HepG2 (cell line): ENCODE data around the gene EXOC6B. TPM values are rescaled to one million over a fixed set of nuclear protein-coding genes. Genes with fewer than 3 reads are reported as not detected.

Experiments used
- ATAC-seq: fragments of 200-7000 bp; cut with Tn5 transposase; 3 replicates; pipeline ENCODE4 v1.9.1; 2020; ENCODE audit warnings: mild to moderate bottlenecking, moderate library complexity
- BruUV-seq: library from RNA; stranded (reverse); fragments of 400-500 nt; replicated peaks from 2 replicates; lab custom pipeline; 2021; lab: Mats Ljungman, UMichigan
- CTCF ChIA-PET: fragments of 300-600 bp; formaldehyde crosslinking; extraction: SDS; loops from one replicate; lab custom pipeline; 2021; ENCODE audit warnings: low total read pairs, inconsistent platforms, low intra/inter-chr PET ratio; lab: Yijun Ruan, JAX
- POLR2A ChIA-PET: fragments of 350-600 bp; sonication (Branson Sonifier 250); formaldehyde crosslinking; loops from one replicate; lab custom pipeline; 2020; ENCODE audit warnings: antibody characterized with exemption, inconsistent platforms; lab: Yijun Ruan, JAX
- DNase-seq: peaks from one replicate; pipeline ENCODE4 v3.0.0-alpha.2; 2015; ENCODE audit warnings: low spot score
- FAIRE-seq: peaks from 3 replicates; lab custom pipeline; 2011; peaks lifted over from hg19 to GRCh38; lab: Jason Lieb, UNC
- H2AFZ ChIP-seq: one replicate; pipeline ENCODE4 v1.6.1; 2011; ENCODE audit warnings: low read length, inconsistent platforms
- H3K27ac ChIP-seq: fragments of 300-600 bp; 3 replicates; pipeline ENCODE4 v1.8.0; 2011; ENCODE audit warnings: mixed run types, mild to moderate bottlenecking, mixed read lengths, low read length, inconsistent platforms; ENCODE audit not compliant: insufficient read depth; ENCODE audit errors: extremely low read length
- H3K27me3 ChIP-seq, 2 experiments: fragments of 200-600 bp in 1 of 2; 2 replicates in 1 of 2; 3 replicates in 1 of 2; pipeline versions ENCODE4 v1.6.0 to v1.8.0; 2011; ENCODE audit warnings: low read length in 2 of 2, mild to moderate bottlenecking in 2 of 2, moderate library complexity in 2 of 2, inconsistent platforms in 1 of 2; ENCODE audit not compliant: insufficient read depth in 2 of 2, control insufficient read depth in 1 of 2
- H3K36me3 ChIP-seq, 2 experiments: fragments of 200-600 bp in 1 of 2; replicated peaks in 1 of 2; 2 replicates in 1 of 2; 3 replicates in 1 of 2; pipeline versions ENCODE4 v1.5.1 to v1.8.0; 2011; ENCODE audit warnings: low read length in 2 of 2, inconsistent platforms in 1 of 2; ENCODE audit not compliant: insufficient read depth in 2 of 2, control insufficient read depth in 1 of 2
- H3K4me1 ChIP-seq: 2 replicates; pipeline ENCODE4 v1.5.1; 2012; ENCODE audit warnings: low read length, inconsistent platforms; ENCODE audit not compliant: insufficient read depth
- H3K4me2 ChIP-seq: 2 replicates; pipeline ENCODE4 v1.6.0; 2011; ENCODE audit warnings: low read depth, low read length, inconsistent platforms
- H3K4me3 ChIP-seq, 3 experiments: fragments of 200-600 bp in 1 of 3; sonication (generic), shearing (Covaris generic) in 1 of 3; replicated peaks in 1 of 3; 2 replicates each; pipeline ENCODE4 v1.5.1; 2011 to 2016; ENCODE audit warnings: low read length in 3 of 3, inconsistent platforms in 2 of 3, low read depth in 2 of 3, mild to moderate bottlenecking in 2 of 3, control low read depth in 1 of 3, mixed read lengths in 1 of 3; ENCODE audit not compliant: insufficient read depth in 1 of 3
- H3K79me2 ChIP-seq: one replicate; pipeline ENCODE4 v1.6.1; 2011; ENCODE audit warnings: low read length, inconsistent platforms; ENCODE audit not compliant: insufficient read depth
- H3K9ac ChIP-seq: 2 replicates; pipeline ENCODE4 v1.6.0; 2011; ENCODE audit warnings: mild to moderate bottlenecking, low read depth, low read length, inconsistent platforms; ENCODE audit not compliant: insufficient read depth
- H3K9me3 ChIP-seq: 2 replicates; pipeline ENCODE4 v1.5.1; 2012; ENCODE audit warnings: mild to moderate bottlenecking, low read length
- H4K20me1 ChIP-seq: 2 replicates; pipeline ENCODE4 v1.6.0; 2011; ENCODE audit warnings: inconsistent platforms, mild to moderate bottlenecking, low read length, moderate library complexity; ENCODE audit not compliant: insufficient read depth
- CEBPB ChIP-seq: IDR thresholded peaks from 2 replicates; pipeline ENCODE4 v1.6.1; 2011; ENCODE audit warnings: low read depth, low read length, improper control_type of control experiment, borderline replicate concordance
- HOXA5 ChIP-seq: sonication (generic); formaldehyde crosslinking; IDR thresholded peaks from 2 replicates; pipeline ENCODE4 v1.4.0; 2020; ENCODE audit warnings: missing genetic modification reagents
- MXI1 ChIP-seq: IDR thresholded peaks from 3 replicates; pipeline ENCODE4 v1.6.1; 2012; ENCODE audit warnings: low read depth, low read length, inconsistent platforms, borderline replicate concordance
- SKIL ChIP-seq: sonication (generic); formaldehyde crosslinking; IDR thresholded peaks from 2 replicates; pipeline ENCODE4 v1.8.0; 2022; ENCODE audit warnings: missing genetic modification reagents, mild to moderate bottlenecking, moderate library complexity, borderline replicate concordance
- SMAD3 ChIP-seq: sonication (generic); formaldehyde crosslinking; IDR thresholded peaks from 2 replicates; pipeline ENCODE4 v1.4.0; 2020; ENCODE audit warnings: missing genetic modification reagents
- ZNF292 ChIP-seq: sonication (generic); formaldehyde crosslinking; IDR thresholded peaks from 2 replicates; pipeline ENCODE4 v1.8.1; 2022; ENCODE audit warnings: mild to moderate bottlenecking, low read depth, missing genetic modification reagents, borderline replicate concordance
- WGBS: methylation state at CpG from one replicate; pipeline ENCODE4 v1.1.6; 2017; ENCODE audit warnings: low lambda C conversion rate; 5-methylcytosine and 5-hydroxymethylcytosine counted together
- in situ Hi-C: cut with HindIII; loops from 2 replicates; pipeline ENCODE4 v1.10.0; 2017; ENCODE audit warnings: low pct_unique_long_range_greater_than_20kb; ENCODE audit not compliant: extremely low pct_ligation_motif_present
- intact Hi-C: fragments of 100-400 bp; cut with micrococcal nuclease; formaldehyde crosslinking; loops from one replicate; pipeline ENCODE4 v1.10.0; 2022; ENCODE audit not compliant: unreplicated experiment
- polyA plus RNA-seq, 8 experiments: library from polyadenylated mRNA; depleted of rRNA in 3 of 8; stranded (reverse) in 7 of 8; unstranded in 1 of 8; fragments of >200 nt; fragmentation: Illumina TruSeq in 4 of 8; extraction: Trizol in 4 of 8; gene quantifications; 2 replicates each; pipeline versions ENCODE4 v1.2.1 to v1.2.3, GENCODE V29; 2011 to 2016; ENCODE audit warnings: low read depth in 4 of 8, missing spikeins in 1 of 8, mixed read lengths in 1 of 8; ENCODE audit not compliant: insufficient read depth in 1 of 8
- total RNA-seq, 5 experiments: library from RNA; depleted of rRNA; stranded (reverse); fragments of >200 nt; fragmentation: Illumina TruSeq; extraction: Trizol; gene quantifications; 2 replicates each; pipeline ENCODE4 v1.2.3, GENCODE V29; 2016; ENCODE audit warnings: low read depth in 1 of 5

EXOC6B gene
- total and polyA plus RNA-seq, 2 of the 13 experiments (the other 11 are each of a cell fraction or from before 2014, with no cell fraction given): 9.1 to 15.9 TPM

- no peak for TF ChIP-seq SKIL (CRISPR knock-in tag)
- no peak for TF ChIP-seq HOXA5 (CRISPR knock-in tag)
- no peak for TF ChIP-seq ZNF292 (CRISPR knock-in tag)
- TF ChIP-seq SMAD3: no peak
Observed at GRCh38 chr2:72574886-72575285, 250.9 kb downstream of the EXOC6B start (continued).

- intact Hi-C loops (no loop called here), in situ Hi-C loops (loop anchor here (10.0 kb wide), 2 partner anchors 648 to 1028 kb away; no protein-coding TSS in a partner anchor)
- Histone ChIP-seq H3K27me3 (no peaks in the 10 kb centered on the region), H3K79me2 (no peaks in the 10 kb centered on the region), H3K4me2 (no peak overlapping the region), H3K4me3 (no peak overlapping the region), H3K4me1 (peaks cover 9% of the 10 kb centered on the region), H3K27ac (no peak overlapping the region), H3K9me3 (no peaks in the 10 kb centered on the region), H2AFZ (no peak overlapping the region), H4K20me1 (no peaks in the 10 kb centered on the region), H3K36me3 (no peaks in the 10 kb centered on the region; a peak in 1 of 5 replicates), H3K9ac (no peak overlapping the region)
- CTCF ChIA-PET: no interaction called here
- no peak for ATAC-seq
- no peak for FAIRE-seq
- TF ChIP-seq CEBPB (peak; percentile 53; the same call in 1 of the 2 replicates), MXI1 (no peak)
- BruUV-seq: no TSS peak
- POLR2A ChIA-PET: no interaction called here
- WGBS: 100% methylated on average over 1 of the region's 1 CpG
- no peak for DNase-seq
Observed at GRCh38 chr2:72573232-72573631, 252.6 kb downstream of the EXOC6B start.
